Prostate gland (tissue), 2 donors: ENCODE results near the gene OPN3.

Experiments used
- CTCF ChIP-seq, 4 experiments: fragments of 200-600 bp in 2 of 4; fragments of 450-650 bp in 2 of 4; sonication (generic) in 2 of 4; IDR thresholded peaks; 1 replicate in 3 of 4; 2 replicates in 1 of 4; pipeline ENCODE4 v1.5.1; 2016 to 2019; ENCODE audit warnings: antibody characterized with exemption in 4 of 4, mild to moderate bottlenecking in 2 of 4, moderate library complexity in 2 of 4
- POLR2A ChIP-seq: fragments of 450-650 bp; IDR thresholded peaks from one replicate; pipeline ENCODE4 v1.6.1; 2016; ENCODE audit warnings: antibody characterized with exemption, mild to moderate bottlenecking
- POLR2AphosphoS5 ChIP-seq: sonication (generic); formaldehyde crosslinking; IDR thresholded peaks from one replicate; pipeline ENCODE4 v1.6.1; 2017; ENCODE audit warnings: antibody characterized with exemption

- TF ChIP-seq CTCF (IDR thresholded peaks at IDR 0.05) (no peak), POLR2AphosphoS5 (no peak), POLR2A (no peak)
These were observed 34.7 kb upstream of the OPN3 start for GRCh38 chr1:241674805-241675384.
